Activated CD8-positive, alpha-beta memory T cell treated with anti-CD3 and anti-CD28 coated beads for 24 hours (primary cell): Measurements from ENCODE around the gene MACF1.
"Not testable (repeated sequence)": the region's sequence is repeated elsewhere in the genome, so short reads cannot be mapped to it uniquely, and the experiment has no call there.

Experiments
- DNase-seq: peaks from one replicate; pipeline ENCODE4 v3.0.0-alpha.2; 2020

Gene MACF1

DNA sequence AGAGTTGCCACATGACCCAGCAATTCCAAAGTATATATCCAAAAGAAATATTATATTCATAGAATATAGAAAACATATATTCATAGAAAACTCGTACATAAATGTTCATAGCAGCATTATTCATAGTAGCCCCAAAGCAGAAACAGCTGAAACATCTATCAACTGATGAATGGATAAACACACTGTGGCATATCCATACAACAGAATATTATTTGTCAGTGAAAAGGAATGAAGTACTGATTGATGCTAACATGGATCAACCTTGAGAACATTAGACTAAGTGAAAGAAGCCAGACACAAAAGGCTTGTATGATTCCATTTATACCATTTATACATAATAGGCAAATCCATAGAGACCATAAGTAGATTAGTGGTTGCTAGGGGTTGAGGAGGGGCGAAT lies 21.7 kb upstream of the MACF1 start:
- no peak for DNase-seq

DNA sequence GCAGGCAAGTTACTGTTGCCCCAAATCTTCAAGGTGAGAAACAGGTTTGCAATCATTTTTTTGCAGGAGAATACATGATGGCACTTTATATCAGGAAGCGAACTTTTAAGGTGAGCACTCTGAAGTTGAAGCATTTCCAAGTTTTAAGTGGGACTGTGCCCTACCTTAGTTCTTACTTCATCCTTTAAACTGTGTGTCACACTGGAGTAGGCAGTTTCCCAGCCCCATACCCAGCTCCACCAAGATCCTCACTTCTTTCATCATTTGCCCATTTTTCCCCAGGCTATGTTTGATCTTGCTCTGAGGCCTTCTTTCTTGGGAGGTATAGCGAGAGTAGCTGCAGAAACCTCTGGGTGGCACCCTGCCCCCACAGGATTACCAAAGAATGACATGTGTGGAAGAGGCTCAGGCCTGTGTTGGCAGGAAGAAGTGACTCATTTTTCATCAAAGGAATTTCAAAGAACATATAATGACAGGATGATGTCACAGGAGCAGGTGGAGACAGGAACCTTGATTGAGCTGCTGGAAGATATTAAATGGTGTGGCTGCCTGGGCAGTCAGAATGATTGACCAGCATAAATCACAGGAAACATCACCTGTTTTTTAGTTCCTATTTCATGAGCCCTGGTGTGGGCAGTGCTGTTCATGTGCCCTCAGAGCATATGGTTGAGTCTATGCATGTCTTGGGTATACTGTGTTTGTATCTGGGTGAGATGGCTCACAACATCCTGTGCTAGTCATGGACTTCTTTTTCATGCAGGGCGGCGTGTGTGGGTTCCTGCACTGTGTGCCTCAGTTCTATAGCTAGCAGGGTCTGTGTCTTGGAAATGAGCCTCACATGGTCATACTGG lies 20.8 kb upstream of the MACF1 start:
- DNase-seq, result peak; percentile 86

DNA sequence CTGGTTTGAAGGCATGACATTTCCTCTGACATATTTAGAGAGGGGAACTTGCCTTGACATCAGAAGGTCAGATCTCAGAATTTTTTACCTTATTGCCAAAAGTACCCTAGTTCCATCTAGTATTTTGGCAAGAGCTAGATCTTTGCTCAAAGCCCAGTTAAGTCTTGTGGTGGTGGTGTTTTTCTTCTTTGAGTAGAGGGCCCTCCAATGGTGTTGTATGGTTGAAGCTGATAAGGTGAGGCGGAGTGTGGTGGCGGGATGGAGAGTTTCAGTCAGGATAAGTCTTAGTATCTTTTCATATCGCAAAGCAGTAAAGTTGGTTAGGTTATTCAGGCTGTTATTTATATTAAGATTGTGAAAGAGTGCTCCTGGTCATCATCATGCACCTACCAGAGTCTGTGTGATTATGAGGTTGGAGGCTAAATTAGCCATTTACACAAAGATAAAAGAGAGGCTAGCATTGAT lies 20.1 kb upstream of the MACF1 start:
- DNase-seq, result no peak

GRCh38 chr1:39187275-39188046 lies 17.0 kb upstream of the MACF1 start:
- DNase-seq, result no peak

DNA sequence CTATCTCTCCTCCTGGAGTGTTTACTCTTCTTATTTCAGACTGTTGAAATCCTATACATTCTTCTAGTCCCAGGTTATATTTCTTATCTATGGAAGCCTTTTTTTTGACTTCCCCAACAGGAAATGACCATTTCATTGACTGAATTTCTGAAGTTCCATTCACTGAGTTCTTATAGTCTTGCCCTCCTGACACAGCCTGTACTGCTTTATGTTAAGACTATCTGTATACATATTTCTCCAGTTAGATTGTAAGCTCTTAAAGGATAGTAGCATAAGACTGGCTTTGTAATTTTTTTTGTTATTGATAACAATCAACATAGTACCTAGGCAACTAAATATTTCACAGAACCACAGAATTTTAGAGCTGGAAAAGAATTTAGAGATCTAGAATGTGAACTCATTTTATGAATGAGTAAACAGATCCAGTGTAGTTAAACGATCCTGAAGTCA lies 14.9 kb upstream of the MACF1 start:
- DNase-seq, result no peak

DNA sequence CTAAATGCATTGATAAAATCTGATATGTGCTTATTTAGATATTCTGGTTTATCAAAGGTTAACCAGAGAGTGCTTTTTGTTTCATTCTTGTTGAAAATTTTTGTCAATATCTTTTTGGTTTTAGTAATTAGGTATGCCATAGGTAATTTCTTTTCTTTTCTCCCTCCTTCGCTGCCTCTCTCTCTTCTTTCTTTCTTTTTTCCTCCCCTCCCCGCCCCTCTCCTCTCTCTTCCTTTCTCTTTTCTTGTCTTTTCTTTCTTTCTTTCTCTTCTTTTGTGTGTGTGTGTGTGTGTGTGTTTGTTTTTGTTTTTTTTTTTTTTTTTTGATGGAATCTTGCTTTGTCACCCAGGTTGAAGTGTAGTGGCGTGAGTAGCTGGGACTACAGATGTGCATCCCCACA lies 14.4 kb upstream of the MACF1 start:
- no peak for DNase-seq

- no peak for DNase-seq
Observed at GRCh38 chr1:39194398-39195051, 10.0 kb upstream of the MACF1 start.

- no peak for DNase-seq
Observed at GRCh38 chr1:39195166-39196111, 9.1 kb upstream of the MACF1 start.

GRCh38 chr1:39196244-39197215 lies 8.0 kb upstream of the MACF1 start:
- DNase-seq, result peak; percentile 69

DNA sequence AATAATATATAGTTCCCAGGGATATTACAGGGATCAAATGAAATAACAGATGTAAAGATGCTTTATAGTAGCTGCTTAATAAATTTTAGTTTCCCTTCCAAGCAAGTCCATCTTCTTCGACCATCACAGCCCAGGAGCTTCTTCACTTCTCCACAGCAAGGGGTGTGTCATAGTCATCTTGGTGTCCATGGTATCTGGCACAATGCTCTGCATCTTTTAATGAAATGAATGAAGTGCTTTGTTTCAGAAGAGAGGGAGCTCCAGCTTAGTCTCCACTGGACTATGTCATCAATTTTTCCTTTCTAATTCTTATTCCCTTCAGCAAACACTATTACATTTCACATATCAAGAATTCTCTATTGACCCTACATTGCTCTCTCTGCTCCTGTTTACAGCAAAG lies 4.9 kb upstream of the MACF1 start:
- no peak for DNase-seq

- DNase-seq, result peak; percentile 83
Observed at GRCh38 chr1:39205102-39205780, 746 bp downstream of the MACF1 start.

DNA sequence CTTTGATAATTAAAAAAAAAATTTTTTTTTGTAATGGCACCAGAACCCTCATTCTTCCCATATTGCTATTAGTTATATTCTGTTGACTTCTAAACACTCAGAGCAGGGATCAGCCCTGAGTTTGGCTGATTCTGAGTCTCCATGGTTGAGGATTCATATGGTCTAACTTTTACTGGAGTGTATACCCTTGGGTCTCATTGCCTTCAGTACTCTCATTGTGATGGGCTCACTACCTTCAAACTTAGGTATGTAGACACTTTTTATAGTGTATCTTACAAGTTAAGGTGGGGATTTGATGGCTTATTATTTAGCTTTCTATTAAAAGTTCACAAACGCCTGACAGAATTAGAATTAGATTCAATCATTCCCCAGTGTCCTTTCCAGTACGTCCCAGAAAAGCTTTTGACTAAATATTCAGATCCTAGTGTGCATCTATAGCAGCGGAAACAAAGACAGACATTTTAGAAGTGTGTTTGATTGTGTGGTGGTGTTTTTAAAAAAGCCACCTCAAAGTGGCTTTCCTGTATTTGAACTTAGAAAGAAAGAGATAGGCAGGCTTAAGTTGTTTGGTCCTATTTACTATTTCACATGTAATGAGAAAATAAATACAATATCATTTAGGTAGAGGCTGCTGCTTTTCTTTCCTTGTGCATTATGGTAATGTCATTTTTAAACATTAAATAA lies 1.4 kb downstream of the MACF1 start:
- DNase-seq, result no peak

- DNase-seq, result not testable (repeated sequence)
Observed at GRCh38 chr1:39208360-39208759, 3.9 kb downstream of the MACF1 start.

DNA sequence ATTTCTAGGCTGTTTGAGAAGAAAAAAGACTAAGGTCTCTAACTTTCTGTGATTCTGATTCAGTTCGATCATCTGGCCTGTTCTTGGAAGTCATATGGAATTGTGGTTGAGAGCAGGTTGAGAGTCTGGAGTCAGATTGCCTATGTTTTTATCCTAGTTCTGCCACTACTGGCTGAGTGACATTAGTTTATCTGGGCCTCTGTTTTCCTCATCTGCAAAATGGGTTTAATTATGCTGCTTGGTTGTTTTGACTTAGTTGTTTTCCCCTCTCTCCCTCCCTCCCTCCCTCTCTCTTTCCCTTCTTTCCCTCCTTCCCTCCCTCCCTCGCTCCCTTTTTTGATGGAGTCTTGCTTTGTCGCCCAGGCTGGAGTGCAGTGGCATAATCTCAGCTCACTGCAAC lies 6.2 kb downstream of the MACF1 start:
- no peak for DNase-seq

DNA sequence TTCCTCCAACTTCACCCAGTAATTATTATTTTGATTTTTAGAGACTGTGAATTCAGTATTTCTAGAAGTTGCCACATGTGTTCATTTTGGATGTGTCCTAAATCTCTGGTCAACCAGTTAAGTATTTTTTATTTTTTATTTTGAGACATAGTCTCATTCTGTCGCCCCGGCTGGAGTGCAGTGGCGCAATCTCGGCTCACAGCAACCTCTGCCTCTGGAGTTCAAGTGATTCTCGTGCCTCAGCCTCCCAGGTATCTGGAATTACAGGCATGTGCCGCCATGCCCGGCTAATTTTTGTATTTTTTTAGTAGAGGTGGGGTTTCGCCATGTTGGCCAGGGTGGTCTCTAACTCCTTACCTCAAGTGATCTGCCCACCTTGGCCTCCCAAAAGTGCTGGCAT lies 8.0 kb downstream of the MACF1 start:
- DNase-seq, result no peak

DNA sequence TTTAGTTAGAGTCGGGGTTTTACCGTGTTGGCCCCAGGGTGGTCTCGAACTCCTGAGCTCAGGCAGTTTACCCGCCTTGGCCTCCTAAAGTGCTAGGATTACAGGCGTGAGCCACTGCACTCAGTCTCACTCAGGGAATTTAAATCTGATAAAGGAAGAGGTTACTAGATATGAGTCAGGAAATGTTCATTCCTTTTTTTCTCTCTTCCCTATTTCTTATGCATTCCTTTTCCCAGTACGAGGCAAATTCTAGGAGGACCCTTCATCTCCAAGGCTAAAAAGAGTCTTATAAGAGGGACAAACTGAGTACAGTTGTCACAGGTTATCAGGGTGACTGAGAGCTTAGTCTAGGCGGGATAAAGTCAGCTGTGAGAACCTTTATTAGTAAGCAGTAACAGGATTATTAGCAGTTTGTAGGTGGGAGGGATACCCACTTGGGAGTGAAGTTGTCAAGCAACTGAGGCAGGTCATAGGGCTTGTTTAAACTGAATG lies 9.1 kb downstream of the MACF1 start:
- no peak for DNase-seq

- DNase-seq, result no peak
Observed at GRCh38 chr1:39214021-39214713, 9.7 kb downstream of the MACF1 start.

- no peak for DNase-seq
Observed at GRCh38 chr1:39214714-39214997, 10.2 kb downstream of the MACF1 start.
